22Rv1 (cell line): Measurements from ENCODE around the gene ANKRD26.

Source experiments
- H3K27ac ChIP-seq: fragments of 450-650 bp; 2 replicates; pipeline ENCODE4 v1.5.1; 2017
- ZFX ChIP-seq: fragments of 450-650 bp; IDR thresholded peaks from 2 replicates; pipeline ENCODE4 v1.6.1; 2017; ENCODE audit warnings: antibody characterized with exemption, borderline replicate concordance
- TF ChIP-seq, protein P1 (sequence below): fragments of 450-650 bp; IDR thresholded peaks from 2 replicates; pipeline ENCODE4 v1.5.1; 2017; ENCODE audit warnings: mild to moderate bottlenecking

Gene ANKRD26

DNA sequence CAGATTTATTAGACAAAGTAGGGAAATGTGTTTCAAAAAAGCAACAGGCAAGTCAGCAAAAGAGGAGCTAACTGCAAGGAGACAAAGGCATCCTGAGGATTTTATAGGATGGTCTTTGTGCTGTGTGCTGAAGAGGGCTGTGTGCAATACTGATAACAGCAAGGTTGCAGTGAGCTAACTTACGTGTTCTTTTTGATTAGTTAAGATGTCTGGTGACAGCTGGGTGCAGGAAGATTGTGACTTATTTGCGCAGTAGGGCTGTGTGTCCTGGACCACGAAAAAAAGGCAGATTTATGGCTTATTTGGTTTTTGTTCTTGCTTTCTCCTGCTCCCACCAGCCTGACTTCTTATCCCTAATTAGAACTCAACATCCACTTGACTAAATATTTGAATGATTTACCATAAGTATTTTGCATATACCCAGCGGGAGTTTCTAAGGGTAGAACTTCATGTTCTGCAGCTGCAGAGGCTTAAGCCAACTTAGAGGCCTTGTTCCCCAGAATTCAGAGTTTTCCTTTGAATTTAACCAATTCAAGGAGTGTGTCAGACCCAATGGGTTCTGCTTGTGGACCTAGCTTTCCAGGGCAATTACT is 119.0 kb downstream of the ANKRD26 start:
- TF ChIP-seq ZFX: no peak
- TF ChIP-seq, protein P1, sequence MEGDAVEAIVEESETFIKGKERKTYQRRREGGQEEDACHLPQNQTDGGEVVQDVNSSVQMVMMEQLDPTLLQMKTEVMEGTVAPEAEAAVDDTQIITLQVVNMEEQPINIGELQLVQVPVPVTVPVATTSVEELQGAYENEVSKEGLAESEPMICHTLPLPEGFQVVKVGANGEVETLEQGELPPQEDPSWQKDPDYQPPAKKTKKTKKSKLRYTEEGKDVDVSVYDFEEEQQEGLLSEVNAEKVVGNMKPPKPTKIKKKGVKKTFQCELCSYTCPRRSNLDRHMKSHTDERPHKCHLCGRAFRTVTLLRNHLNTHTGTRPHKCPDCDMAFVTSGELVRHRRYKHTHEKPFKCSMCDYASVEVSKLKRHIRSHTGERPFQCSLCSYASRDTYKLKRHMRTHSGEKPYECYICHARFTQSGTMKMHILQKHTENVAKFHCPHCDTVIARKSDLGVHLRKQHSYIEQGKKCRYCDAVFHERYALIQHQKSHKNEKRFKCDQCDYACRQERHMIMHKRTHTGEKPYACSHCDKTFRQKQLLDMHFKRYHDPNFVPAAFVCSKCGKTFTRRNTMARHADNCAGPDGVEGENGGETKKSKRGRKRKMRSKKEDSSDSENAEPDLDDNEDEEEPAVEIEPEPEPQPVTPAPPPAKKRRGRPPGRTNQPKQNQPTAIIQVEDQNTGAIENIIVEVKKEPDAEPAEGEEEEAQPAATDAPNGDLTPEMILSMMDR: no peak
- no peak overlapping the region for H3K27ac ChIP-seq

DNA sequence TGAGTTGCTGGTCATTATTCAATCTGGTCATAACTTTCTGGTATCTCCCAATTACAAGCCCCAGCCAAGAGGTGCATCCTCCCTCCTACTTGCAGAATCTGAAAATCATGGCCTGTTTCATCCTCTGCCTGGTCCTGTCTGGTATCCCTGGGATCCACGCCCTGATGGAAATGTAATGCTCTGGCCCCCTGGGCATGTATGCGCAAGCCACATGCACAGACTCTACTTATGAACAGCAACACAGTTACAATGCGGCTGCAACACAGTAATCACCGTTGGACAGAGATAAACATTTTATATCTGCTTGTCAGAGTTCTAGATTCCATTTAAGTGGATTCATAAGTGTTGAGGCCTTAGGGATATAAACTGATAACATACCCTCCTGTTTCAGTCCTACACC is 121.8 kb downstream of the ANKRD26 start:
- TF ChIP-seq ZFX: no peak
- TF ChIP-seq, protein P1: no peak
- no peak overlapping the region for H3K27ac ChIP-seq

DNA sequence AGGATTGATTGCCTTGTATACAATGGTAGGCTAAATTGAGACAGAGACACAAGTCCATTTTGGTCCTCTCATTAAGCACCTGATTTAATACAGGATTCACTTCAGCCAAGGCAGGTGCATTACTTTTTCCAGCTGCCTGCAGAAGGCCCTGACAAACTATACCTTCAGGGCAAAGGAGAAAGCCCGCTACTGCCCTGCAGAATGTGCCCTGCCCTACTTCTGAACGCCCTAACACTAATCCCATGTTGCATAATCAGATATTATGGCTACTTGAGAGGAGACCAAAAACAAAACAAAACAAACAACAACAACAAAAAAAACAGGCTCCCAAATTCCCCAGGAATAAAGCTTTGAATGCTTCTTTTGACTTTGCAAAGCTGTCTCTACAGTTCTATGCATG is 122.7 kb downstream of the ANKRD26 start:
- no peak overlapping the region for H3K27ac ChIP-seq
- TF ChIP-seq, protein P1: no peak
- no peak for TF ChIP-seq ZFX

DNA sequence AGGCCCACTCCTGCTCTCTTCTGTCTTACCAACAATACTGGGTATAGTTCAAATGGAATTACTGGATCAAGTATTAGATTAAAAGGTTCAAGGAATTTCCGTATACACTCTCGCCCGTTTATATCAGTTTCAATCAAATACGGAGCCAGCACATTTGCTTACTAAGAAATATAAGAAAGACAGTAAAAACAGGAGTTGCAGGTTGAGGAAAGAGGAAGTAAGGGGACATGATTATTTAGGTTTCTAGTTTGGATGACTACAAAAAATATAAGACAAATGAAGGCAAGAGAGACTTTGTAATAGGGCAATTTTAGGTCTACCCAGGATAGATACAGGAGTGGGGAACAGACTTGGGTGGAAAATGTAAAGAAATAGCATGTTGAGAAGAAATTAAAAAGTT is 129.6 kb downstream of the ANKRD26 start:
- H3K27ac ChIP-seq: no peak overlapping the region
- TF ChIP-seq ZFX: no peak
- TF ChIP-seq, protein P1: no peak

DNA sequence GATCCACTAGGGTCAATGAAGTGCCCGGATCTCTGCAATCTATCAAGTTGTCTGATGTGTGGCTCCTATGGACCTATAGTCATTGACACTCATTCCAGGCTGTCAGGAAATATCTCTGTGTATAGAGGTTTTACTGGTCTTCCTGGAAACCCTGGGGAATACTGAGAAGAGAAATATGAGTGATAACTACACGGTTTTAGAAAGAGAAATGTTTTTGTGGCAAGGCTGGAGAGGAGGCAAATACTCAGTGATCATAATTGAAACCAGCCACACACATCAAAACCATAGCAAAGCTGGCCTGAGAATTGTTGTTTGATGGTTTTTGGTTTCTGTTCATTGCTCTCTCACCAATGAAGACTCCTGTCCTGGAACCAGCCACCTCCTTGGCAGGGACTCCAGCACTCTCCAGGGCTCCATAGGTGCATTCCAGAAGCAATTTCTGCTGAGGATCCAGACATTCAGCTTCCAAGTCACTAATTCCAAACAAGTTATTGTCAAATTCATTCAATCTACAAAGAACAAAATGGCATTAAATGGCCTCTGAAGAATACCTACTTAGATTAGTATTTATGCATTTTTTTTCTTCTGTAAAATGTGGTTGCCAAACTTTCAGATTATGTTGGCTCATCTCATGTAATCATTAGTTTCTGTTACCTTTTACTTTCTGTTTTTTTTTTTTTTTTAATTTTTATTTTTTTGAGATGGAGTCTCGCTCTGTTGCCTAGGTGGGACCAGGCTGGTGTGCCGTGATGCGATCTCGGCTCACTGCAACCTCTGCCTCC is 131.0 kb downstream of the ANKRD26 start:
- TF ChIP-seq, protein P1: no peak
- no peak for TF ChIP-seq ZFX

DNA sequence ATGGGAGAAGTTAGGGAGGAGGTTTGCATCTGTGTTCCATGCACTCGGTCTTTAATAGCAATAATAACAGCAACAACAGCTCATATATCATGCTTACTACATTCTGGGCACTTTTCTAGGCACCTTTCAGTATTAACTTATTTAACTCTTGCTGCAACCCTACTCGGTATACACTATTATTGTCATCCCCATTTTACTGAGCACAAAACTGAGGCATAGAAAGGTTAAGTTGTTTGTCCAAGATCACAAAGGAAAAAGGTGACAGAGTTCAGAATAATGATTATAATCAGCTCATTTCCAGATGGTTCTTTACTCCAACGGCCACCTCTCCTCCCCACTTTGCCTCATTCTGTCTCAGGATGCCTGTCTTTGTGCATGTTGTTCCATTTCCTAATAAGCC is 137.5 kb downstream of the ANKRD26 start:
- TF ChIP-seq, protein P1: no peak
- TF ChIP-seq ZFX: no peak
- H3K27ac ChIP-seq: no peak overlapping the region

More for the DNA sequence above, 131.0 kb downstream of the ANKRD26 start:
- H3K27ac ChIP-seq: no peak overlapping the region

DNA sequence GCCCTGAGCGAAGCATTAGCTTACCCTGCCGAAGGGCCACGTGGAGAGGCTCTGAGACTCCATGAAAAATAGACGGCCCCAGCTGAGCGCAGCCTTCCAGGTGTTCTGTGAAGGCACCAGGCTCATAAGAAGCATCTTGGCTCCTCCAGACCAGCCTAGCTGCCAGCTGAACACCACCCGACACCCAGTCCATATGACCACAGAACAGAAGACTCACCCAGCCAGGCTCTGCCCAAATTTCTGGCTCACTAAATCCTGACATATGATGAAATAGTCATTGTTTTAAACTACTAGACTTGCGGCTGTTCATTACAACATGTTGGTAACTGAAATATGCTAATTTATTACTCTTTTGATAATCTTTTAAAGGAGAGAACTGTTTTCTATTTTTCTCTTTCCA is 140.0 kb downstream of the ANKRD26 start:
- H3K27ac ChIP-seq: no peak overlapping the region
- TF ChIP-seq, protein P1: no peak
- no peak for TF ChIP-seq ZFX
